ENCODE data around the gene SORCS2. TPM values are rescaled to one million over a fixed set of nuclear protein-coding genes. Genes with fewer than 3 reads are reported as not detected.

The SORCS2 gene
- total RNA-seq, 4 donors from 2014 or later = 0.26 to 17.1 (median 2.9) TPM

GRCh38 chr4:7389101-7389701 is 196.9 kb downstream of the SORCS2 start:
- H3K36me3 ChIP-seq = no peaks in the 10 kb centered on the region
- H3K27me3 ChIP-seq = no peaks in the 10 kb centered on the region
- DNase-seq = peak in 1 of 2 donors; percentile 7
- H3K27ac ChIP-seq = no peak overlapping the region
- H3K9me3 ChIP-seq = no peaks in the 10 kb centered on the region
- H3K4me3 ChIP-seq = no peak overlapping the region
- no peaks in the 10 kb centered on the region for H3K4me1 ChIP-seq
- no peak for TF ChIP-seq CTCF (IDR thresholded peaks at IDR 0.05)
- no peak for TF ChIP-seq POLR2A (IDR thresholded peaks at IDR 0.05)
- intact Hi-C loops (cut with DNase I; ENCODE audit: low total_unique reads) = no loop called here

DNA sequence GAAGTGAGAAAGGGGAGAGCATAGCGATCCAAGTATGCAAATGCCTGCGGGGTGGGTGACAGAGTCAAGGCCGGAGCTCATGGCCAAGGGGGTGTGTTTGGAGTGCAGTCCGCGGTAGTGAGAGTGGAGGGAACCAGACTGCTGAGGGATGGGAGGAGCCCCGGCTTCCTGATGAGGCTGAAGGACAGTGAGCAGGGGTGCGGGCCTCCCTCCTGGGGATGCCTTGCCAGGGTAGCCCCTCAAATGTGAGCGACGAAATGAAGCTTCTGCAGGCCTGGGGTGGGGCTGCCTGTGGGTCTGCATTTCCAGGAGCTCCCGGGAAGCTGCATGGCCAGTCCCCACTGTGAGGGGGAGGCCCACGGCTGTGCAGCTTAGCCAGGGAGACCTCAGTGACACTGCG is 197.4 kb downstream of the SORCS2 start:
- Histone ChIP-seq H3K27me3 (no peaks in the 10 kb centered on the region), H3K36me3 (no peaks in the 10 kb centered on the region), H3K4me1 (no peaks in the 10 kb centered on the region), H3K4me3 (no peak overlapping the region), H3K9me3 (no peaks in the 10 kb centered on the region), H3K27ac (no peak overlapping the region)
- peak in 1 of 2 donors; percentile 3 for DNase-seq
- intact Hi-C loops (cut with DNase I; ENCODE audit: low total_unique reads) = no loop called here
- TF ChIP-seq CTCF (IDR thresholded peaks at IDR 0.05) (no peak), POLR2A (IDR thresholded peaks at IDR 0.05) (no peak)

DNA sequence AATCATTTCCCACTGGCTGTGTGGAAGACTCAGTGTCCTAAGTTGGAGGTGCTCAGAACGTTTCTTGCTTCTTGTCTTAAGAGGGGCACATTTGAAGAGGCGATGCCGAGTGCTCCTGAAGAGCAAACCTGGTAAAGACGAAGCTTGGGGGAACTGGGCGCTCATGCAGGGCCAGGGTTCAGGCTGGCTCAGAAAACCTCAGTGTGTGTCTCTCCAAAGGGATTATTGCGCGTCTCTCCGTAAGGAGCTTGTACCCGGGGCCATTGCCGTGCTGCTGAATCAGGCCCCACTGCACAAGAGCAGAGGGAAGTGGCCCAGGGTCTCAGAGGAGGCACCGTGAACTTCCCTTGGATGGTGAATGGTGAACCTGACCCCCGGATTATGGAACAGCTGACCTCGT is 198.0 kb downstream of the SORCS2 start:
- DNase-seq = peak in 1 of 2 donors; percentile 6
- Histone ChIP-seq H3K27ac (no peak overlapping the region), H3K36me3 (no peaks in the 10 kb centered on the region), H3K27me3 (no peaks in the 10 kb centered on the region), H3K4me3 (no peak overlapping the region), H3K4me1 (no peaks in the 10 kb centered on the region), H3K9me3 (no peaks in the 10 kb centered on the region)
- intact Hi-C loops (cut with DNase I; ENCODE audit: low total_unique reads) = no loop called here
- no peak for TF ChIP-seq POLR2A (IDR thresholded peaks at IDR 0.05)
- no peak for TF ChIP-seq CTCF (IDR thresholded peaks at IDR 0.05)

DNA sequence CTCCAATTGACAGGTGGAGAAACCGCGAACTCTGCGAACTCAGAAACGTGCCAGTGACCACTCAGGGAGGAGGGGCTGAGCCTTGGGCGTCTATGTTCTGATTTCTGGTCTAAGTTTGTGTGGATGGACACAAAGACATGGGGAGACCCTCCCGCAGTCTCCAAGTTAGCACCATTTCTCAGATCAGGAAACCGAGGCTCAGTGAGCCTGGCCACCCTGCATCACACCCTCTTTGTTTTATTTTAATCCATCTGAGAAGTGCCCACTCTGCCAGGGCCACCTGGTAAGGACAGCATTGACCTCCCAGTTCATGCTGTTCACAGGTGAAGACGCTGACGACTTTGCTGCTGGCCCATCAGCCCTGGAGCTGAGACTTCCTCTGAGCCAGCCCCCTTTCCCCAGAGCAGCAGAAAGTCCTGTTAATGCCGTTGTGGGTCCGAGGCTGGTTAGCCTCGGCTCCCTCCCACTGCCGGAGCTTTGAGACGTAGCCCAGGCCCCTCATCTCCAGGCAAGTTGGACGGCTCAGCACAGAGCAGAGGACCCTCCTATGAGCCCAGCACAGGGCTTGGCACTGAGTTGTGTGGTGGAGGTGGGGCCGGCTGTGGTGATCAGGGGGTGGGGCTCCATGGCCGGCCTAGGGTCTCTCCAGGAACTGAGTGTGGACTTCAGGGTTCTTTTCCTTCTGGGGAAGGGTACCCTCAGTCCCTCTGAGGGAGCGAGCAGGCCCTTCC is 198.7 kb downstream of the SORCS2 start:
- TF ChIP-seq CTCF (IDR thresholded peaks at IDR 0.05) = no peak
- TF ChIP-seq POLR2A (IDR thresholded peaks at IDR 0.05) = no peak
- no peak overlapping the region for H3K4me3 ChIP-seq
- H3K27me3 ChIP-seq = no peaks in the 10 kb centered on the region
- H3K36me3 ChIP-seq = no peaks in the 10 kb centered on the region
- intact Hi-C loops (cut with DNase I; ENCODE audit: low total_unique reads) = no loop called here
- no peaks in the 10 kb centered on the region for H3K9me3 ChIP-seq
- peak in 1 of 2 donors; percentile 7 for DNase-seq
- no peak overlapping the region for H3K27ac ChIP-seq
- no peaks in the 10 kb centered on the region for H3K4me1 ChIP-seq

GRCh38 chr4:7391637-7392437 is 199.5 kb downstream of the SORCS2 start:
- Histone ChIP-seq H3K27me3 (no peaks in the 10 kb centered on the region), H3K36me3 (no peaks in the 10 kb centered on the region), H3K9me3 (no peaks in the 10 kb centered on the region), H3K4me3 (no peak overlapping the region), H3K4me1 (no peaks in the 10 kb centered on the region), H3K27ac (no peak overlapping the region)
- TF ChIP-seq CTCF (IDR thresholded peaks at IDR 0.05) (no peak), POLR2A (IDR thresholded peaks at IDR 0.05) (no peak)
- intact Hi-C loops (cut with DNase I; ENCODE audit: low total_unique reads) = no loop called here
- DNase-seq = peak in 1 of 2 donors; percentile 11

Measured in uterus (tissue), 4 donors.